Brain microvascular endothelial cell (primary cell): ENCODE results near the gene MYO16.

Source experiments
- DNase-seq: peaks from one replicate; pipeline ENCODE4 v3.0.0-alpha.2; 2020
- H3K27ac ChIP-seq: fragments of 250-450 bp; sonication (Bioruptor Pico); 2 replicates; pipeline ENCODE4 v1.5.1; 2020; ENCODE audit warnings: mild to moderate bottlenecking, moderate library complexity
- H3K27me3 ChIP-seq: fragments of 250-450 bp; sonication (Bioruptor Pico); replicated peaks from 2 replicates; pipeline ENCODE4 v1.5.1; 2020; ENCODE audit warnings: mild to moderate bottlenecking
- H3K36me3 ChIP-seq: fragments of 250-450 bp; sonication (Bioruptor Pico); replicated peaks from 2 replicates; pipeline ENCODE4 v1.5.1; 2020; ENCODE audit warnings: mild to moderate bottlenecking
- H3K4me3 ChIP-seq: 2 replicates; pipeline ENCODE4 v1.5.1; 2011; ENCODE audit warnings: low read depth, mild to moderate bottlenecking, control low read depth, low read length, moderate library complexity
- CTCF ChIP-seq: IDR thresholded peaks from 2 replicates; pipeline ENCODE4 v1.5.1; 2011; ENCODE audit warnings: low read depth, mild to moderate bottlenecking, moderate library complexity, low read length, control low read depth, inconsistent platforms; ENCODE audit errors: missing control alignments
- in situ Hi-C: cut with HindIII; loops from 2 replicates; pipeline ENCODE4 v1.10.0; 2017; ENCODE audit warnings: low sequenced_read_pairs, low pct_ligation_motif_present

Gene MYO16

GRCh38 chr13:109028624-109029023 lies 399.2 kb downstream of the MYO16 start:
- H3K27me3 ChIP-seq, result no peaks in the 10 kb centered on the region
- H3K36me3 ChIP-seq, result no peaks in the 10 kb centered on the region
- H3K4me3 ChIP-seq, result no peak overlapping the region
- peak; percentile 6 for DNase-seq
- in situ Hi-C loops, result no loop called here
- H3K27ac ChIP-seq, result no peak overlapping the region
- no peak for TF ChIP-seq CTCF

- no peak overlapping the region for H3K27ac ChIP-seq
- in situ Hi-C loops, result no loop called here
- no peaks in the 10 kb centered on the region for H3K27me3 ChIP-seq
- H3K4me3 ChIP-seq, result no peak overlapping the region
- TF ChIP-seq CTCF, result no peak
- no peak for DNase-seq
- H3K36me3 ChIP-seq, result no peaks in the 10 kb centered on the region
These were observed 403.7 kb downstream of the MYO16 start for GRCh38 chr13:109033090-109033489.

- H3K36me3 ChIP-seq, result no peaks in the 10 kb centered on the region
- no peak overlapping the region for H3K4me3 ChIP-seq
- H3K27ac ChIP-seq, result no peak overlapping the region
- H3K27me3 ChIP-seq, result no peaks in the 10 kb centered on the region
- no peak for TF ChIP-seq CTCF
- no peak for DNase-seq
- in situ Hi-C loops, result no loop called here
These were observed 406.8 kb downstream of the MYO16 start for GRCh38 chr13:109036078-109036780.

- no peak for DNase-seq
- in situ Hi-C loops, result no loop called here
- Histone ChIP-seq H3K27me3 (no peaks in the 10 kb centered on the region), H3K36me3 (no peaks in the 10 kb centered on the region), H3K4me3 (no peak overlapping the region), H3K27ac (no peak overlapping the region)
- no peak for TF ChIP-seq CTCF
These were observed 414.2 kb downstream of the MYO16 start for GRCh38 chr13:109043636-109044035.

GRCh38 chr13:109055850-109056249 lies 426.4 kb downstream of the MYO16 start:
- no peak for DNase-seq
- Histone ChIP-seq H3K27me3 (no peaks in the 10 kb centered on the region), H3K4me3 (no peak overlapping the region), H3K27ac (no peak overlapping the region), H3K36me3 (no peaks in the 10 kb centered on the region)
- in situ Hi-C loops, result no loop called here
- no peak for TF ChIP-seq CTCF

GRCh38 chr13:109058087-109058486 lies 428.7 kb downstream of the MYO16 start:
- no peak for TF ChIP-seq CTCF
- no peaks in the 10 kb centered on the region for H3K36me3 ChIP-seq
- H3K4me3 ChIP-seq, result no peak overlapping the region
- no peak for DNase-seq
- no peak overlapping the region for H3K27ac ChIP-seq
- in situ Hi-C loops, result no loop called here
- no peaks in the 10 kb centered on the region for H3K27me3 ChIP-seq
